ENCODE data around the gene RSPH6A. TPM values are rescaled to one million over a fixed set of nuclear protein-coding genes. Genes with fewer than 3 reads are reported as not detected.
A peak's percentile ranks its signal among the peaks of the same experiment; 100 is the strongest.

The RSPH6A gene
- total and polyA plus RNA-seq, 5 experiments from 2014 or later = 0.36 to 0.57 TPM; not detected in 3

GRCh38 chr19:45784096-45784495 lies 31.0 kb downstream of the RSPH6A start:
- H3K4me3 Mint-ChIP-seq = no peak overlapping the region
- H3K27me3 Mint-ChIP-seq = peaks cover 13 to 60% (median 26%) of the 10 kb centered on the region in 5 donors

DNA sequence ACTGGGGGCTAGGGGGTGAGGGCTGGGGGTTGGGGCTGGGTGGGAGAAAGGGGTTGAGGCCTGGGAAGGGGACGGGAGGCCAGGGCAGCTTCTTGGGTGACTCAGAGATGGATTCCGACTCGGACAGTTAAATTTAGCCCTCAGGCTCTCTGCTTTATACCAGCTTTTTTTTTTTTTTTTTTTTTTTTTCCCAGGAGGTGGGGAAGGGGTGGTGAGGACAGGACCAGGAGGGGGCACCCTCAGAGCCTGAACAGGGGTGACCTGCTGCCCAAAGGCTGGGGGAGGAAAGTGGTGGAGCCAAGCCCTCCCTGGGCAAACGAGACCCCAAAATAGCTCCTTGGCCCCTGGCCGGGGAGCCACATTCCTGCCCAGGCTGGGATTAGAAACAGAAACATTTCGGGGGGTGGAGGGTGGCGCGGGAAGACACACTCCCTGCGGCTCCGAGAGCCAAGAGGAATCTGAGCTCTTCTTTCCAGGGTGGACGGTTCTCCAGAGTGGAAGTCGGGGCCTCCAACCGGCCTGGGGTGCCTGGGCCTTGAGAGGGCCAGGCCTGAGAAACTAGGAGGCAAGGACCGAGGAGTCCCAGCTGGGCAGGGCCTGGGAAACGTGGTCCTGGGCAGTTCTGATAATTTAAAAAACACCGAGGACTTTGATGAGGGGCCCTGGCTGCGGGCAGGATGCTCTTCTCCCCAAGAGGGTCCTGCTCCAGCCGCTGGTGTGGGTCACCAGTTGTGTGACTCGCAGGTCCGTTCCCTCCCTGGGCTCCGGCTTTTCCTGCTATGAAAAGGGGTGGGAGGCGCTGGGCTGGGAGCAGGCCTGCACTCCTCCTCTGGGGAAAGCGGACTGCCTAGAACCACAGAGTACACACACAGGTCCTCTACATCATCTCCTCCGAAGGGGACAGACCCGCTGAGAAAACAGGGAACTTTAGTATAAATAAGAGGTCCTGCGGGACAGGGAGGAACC lies 32.0 kb downstream of the RSPH6A start:
- DNase-seq (no peak), ATAC-seq (no peak)
- Mint-ChIP-seq H3K27me3 (peaks cover 12 to 60% (median 32%) of the 10 kb centered on the region in 5 donors), H3K9me3 (no peaks in the 10 kb centered on the region), H3K27ac (no peak overlapping the region), H3K4me1 (peaks cover 13 to 33% (median 23%) of the 10 kb centered on the region in 4 donors), H3K36me3 (peaks cover 0 to 38% (median 22%) of the 10 kb centered on the region in 3 donors), H3K4me3 (no peak overlapping the region)
- POLR2A ChIA-PET = interaction anchor here (0.6 to 1.6 kb wide), 4 partner anchors 8 to 1825 kb away, joined by 3 to 6 read pairs (median 4); partner anchors contain the start of gene DMWD

More at GRCh38 chr19:45784096-45784495, 31.0 kb downstream of the RSPH6A start:
- Mint-ChIP-seq H3K27ac (no peak overlapping the region), H3K4me1 (peaks cover 11 to 30% (median 18%) of the 10 kb centered on the region in 4 donors), H3K9me3 (no peaks in the 10 kb centered on the region), H3K36me3 (peaks cover 4 to 40% (median 29%) of the 10 kb centered on the region in 3 donors)
- ATAC-seq (no peak), DNase-seq (no peak)
- POLR2A ChIA-PET = interaction anchor here (0.6 to 1.6 kb wide), 2 partner anchors 14 to 273 kb away, joined by 3 to 8 read pairs; partner anchors contain the start of gene SIX5

DNA sequence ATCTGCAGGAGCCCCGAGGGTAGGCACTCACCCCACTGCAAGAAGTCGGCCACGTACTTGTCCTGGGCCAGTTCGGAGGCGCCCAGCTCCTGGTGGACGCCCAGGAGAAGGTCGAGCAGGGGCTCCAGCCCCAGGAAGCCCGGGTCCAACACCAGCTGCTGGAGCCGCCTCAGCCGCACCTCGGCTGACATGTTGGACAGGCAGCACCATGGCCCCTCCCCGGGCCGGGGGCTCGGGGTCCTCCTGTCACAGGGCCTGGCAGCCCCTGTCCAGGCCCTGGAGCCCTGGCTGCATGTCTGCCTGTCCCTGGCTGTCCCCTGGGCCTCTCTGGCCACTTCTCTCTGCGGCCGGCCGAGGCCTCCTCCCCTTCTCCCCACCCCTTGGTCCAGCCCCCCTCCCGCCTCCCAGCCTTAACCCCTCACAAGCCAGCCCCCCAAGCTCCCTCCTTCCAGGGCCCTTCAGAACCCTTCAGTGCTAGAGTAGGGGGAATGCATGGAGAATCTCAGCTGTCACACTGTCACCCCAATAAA lies 32.9 kb downstream of the RSPH6A start, which contains the start of gene DMPK:
DMPK (minus strand) TSS at position 329 of the 530 bp plus-strand sequence; CDS start at position 191, 138 bp downstream.
- ATAC-seq (no peak), DNase-seq (no peak)
- POLR2A ChIA-PET = interaction anchor here (0.6 to 1.6 kb wide), 6 partner anchors 9 to 1826 kb away, joined by 3 to 6 read pairs (median 4); partner anchors contain the start of gene DMWD
- H3K4me3 Mint-ChIP-seq = no peak within 1 kb of the TSS
- peaks cover 0 to 38% (median 16%) of the 10 kb centered on the region in 3 donors for H3K36me3 Mint-ChIP-seq
- no peaks in the 10 kb centered on the region for H3K9me3 Mint-ChIP-seq
- peaks cover 11 to 27% (median 22%) of the 10 kb centered on the region in 4 donors for H3K4me1 Mint-ChIP-seq
- H3K27me3 Mint-ChIP-seq = peaks cover 10 to 56% (median 35%) of the 10 kb centered on the region in 5 donors
- H3K27ac Mint-ChIP-seq = no peak within 1 kb of the TSS

DNA sequence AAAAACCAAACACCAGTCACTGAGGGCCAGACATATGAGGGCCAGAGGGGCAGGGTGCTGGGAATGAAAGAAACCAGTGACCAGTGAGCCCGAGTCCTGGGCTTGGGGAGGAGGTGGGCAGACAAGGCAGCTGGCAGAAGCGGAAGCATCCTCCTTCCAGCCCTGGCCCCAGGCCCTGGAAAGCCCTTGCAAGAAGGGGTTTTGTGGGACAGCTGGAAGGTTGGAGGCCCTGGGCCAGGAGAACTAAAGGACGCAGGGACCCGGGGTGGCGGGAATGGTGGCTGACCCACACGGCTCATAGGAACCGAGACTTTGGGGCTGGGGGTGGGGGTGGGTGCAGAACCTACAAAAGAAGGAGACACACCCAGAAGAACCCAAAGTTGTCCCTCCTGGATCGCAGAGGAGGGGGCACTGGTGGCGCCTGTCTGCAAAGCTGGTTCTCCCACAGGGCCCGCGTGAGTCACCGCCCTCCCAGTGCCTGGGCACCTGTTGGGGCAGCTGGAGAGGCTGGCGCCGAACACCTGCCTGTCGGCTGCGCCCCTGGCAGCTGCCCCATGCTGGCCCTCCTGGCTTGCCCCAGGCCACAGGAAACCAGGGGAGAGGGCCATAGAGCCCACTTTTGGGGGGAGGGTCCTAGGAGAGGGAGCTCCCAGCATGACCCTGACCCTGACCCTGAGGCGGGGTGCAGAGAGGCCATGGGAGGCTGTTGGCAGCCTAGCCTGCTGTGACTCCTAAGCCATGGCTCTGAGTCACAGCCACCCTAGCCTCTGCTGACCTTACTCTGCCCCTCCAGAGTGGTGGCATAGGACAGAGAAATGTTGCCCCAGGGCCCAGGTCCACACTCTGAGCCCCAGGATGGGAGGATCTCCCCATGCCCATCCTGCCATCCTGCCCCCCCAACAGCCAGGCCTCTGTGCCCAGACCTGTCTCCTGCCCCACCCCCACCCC lies 33.6 kb downstream of the RSPH6A start:
- ATAC-seq (no peak), DNase-seq (no peak)
- no peak overlapping the region for H3K27ac Mint-ChIP-seq
- H3K36me3 Mint-ChIP-seq = peaks cover 0 to 40% (median 14%) of the 10 kb centered on the region in 3 donors
- no peaks in the 10 kb centered on the region for H3K9me3 Mint-ChIP-seq
- no peak overlapping the region for H3K4me3 Mint-ChIP-seq
- H3K4me1 Mint-ChIP-seq = peaks cover 11 to 27% (median 22%) of the 10 kb centered on the region in 4 donors
- peaks cover 11 to 63% (median 41%) of the 10 kb centered on the region in 5 donors for H3K27me3 Mint-ChIP-seq
- POLR2A ChIA-PET = interaction anchor here (0.6 to 1.6 kb wide), 4 partner anchors 9 to 91 kb away, joined by 3 to 4 read pairs (median 3); partner anchors contain the start of gene DMWD

GRCh38 chr19:45780448-45781213 lies 34.5 kb downstream of the RSPH6A start:
- no peaks in the 10 kb centered on the region for H3K9me3 Mint-ChIP-seq
- DNase-seq (no peak), ATAC-seq (no peak)
- POLR2A ChIA-PET = no interaction called here
- no peak overlapping the region for H3K27ac Mint-ChIP-seq
- H3K4me1 Mint-ChIP-seq = peaks cover 11 to 27% (median 22%) of the 10 kb centered on the region in 4 donors
- no peak overlapping the region for H3K4me3 Mint-ChIP-seq
- peaks cover 11 to 64% (median 41%) of the 10 kb centered on the region in 5 donors for H3K27me3 Mint-ChIP-seq
- H3K36me3 Mint-ChIP-seq = peaks cover 0 to 38% (median 10%) of the 10 kb centered on the region in 3 donors

- DNase-seq (no peak), ATAC-seq (peak in 1 of 2 donors; percentile 8)
- Mint-ChIP-seq H3K27me3 (peaks cover 11 to 64% (median 41%) of the 10 kb centered on the region in 5 donors), H3K9me3 (no peaks in the 10 kb centered on the region), H3K27ac (no peak overlapping the region), H3K36me3 (peaks cover 0 to 39% (median 7%) of the 10 kb centered on the region in 3 donors), H3K4me3 (peak overlapping the region in 2 of 10 donors; percentile 85 to 95), H3K4me1 (peaks cover 11 to 27% (median 20%) of the 10 kb centered on the region in 4 donors)
- POLR2A ChIA-PET = interaction anchor here (1.8 kb wide), 1 partner anchor 11 kb away, joined by 7 read pairs; no protein-coding TSS in a partner anchor
Measured at GRCh38 chr19:45780146-45780447, 35.0 kb downstream of the RSPH6A start.

GRCh38 chr19:45779231-45780145 lies 35.6 kb downstream of the RSPH6A start:
- peaks cover 11 to 62% (median 41%) of the 10 kb centered on the region in 5 donors for H3K27me3 Mint-ChIP-seq
- H3K4me1 Mint-ChIP-seq = peaks cover 11 to 27% (median 20%) of the 10 kb centered on the region in 4 donors
- DNase-seq (peak; percentile 49 to 81 (median 62)), ATAC-seq (peak; percentile 77 to 88)
- H3K27ac Mint-ChIP-seq = peak overlapping the region in 4 of 10 donors; percentile 0 to 60 (median 22)
- POLR2A ChIA-PET = interaction anchor here (1.1 to 1.8 kb wide), 2 partner anchors 10 to 12 kb away, joined by 7 to 13 read pairs; partner anchors contain the start of gene SIX5
- peak overlapping the region; percentile 63 to 95 (median 83) for H3K4me3 Mint-ChIP-seq
- no peaks in the 10 kb centered on the region for H3K9me3 Mint-ChIP-seq
- peaks cover 0 to 41% (median 7%) of the 10 kb centered on the region in 3 donors for H3K36me3 Mint-ChIP-seq

DNA sequence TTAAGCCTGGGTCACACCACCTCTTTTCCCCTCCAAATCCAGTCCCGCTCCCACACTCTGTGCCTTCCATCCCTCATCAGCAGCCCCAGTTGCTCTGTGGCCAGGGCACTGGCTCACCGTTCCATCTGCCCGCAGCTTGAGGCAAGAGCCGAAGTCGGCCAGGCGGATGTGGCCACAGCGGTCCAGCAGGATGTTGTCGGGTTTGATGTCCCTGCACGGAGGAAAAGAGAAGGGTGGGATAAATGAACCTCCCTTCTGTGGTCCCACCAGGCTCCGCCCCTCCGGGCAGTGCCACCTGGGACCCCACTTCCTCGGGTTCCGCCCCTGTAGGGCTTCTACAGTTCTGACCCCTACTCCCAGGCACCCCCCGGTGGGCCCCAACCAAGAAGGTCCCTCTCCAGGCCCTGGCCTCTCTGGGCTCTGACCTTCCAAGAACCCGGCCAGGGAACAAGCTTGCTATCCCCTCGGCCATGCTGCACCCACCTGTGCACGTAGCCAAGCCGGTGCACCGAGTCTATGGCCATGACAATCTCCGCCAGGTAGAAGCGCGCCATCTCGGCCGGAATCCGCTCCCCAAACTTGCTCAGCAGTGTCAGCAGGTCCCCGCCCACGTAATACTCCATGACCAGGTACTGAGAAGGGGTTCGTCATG lies 37.0 kb downstream of the RSPH6A start:
- ATAC-seq = no peak
- H3K27ac Mint-ChIP-seq = no peak overlapping the region
- POLR2A ChIA-PET = interaction anchor here (0.8 to 1.8 kb wide), 2 partner anchors 10 to 13 kb away, joined by 3 to 7 read pairs; no protein-coding TSS in a partner anchor
- H3K4me3 Mint-ChIP-seq = peak overlapping the region in 7 of 10 donors; percentile 28 to 95 (median 67)
- no peaks in the 10 kb centered on the region for H3K9me3 Mint-ChIP-seq
- H3K27me3 Mint-ChIP-seq = peaks cover 11 to 50% (median 34%) of the 10 kb centered on the region in 5 donors
- DNase-seq = no peak
- peaks cover 9 to 27% (median 22%) of the 10 kb centered on the region in 4 donors for H3K4me1 Mint-ChIP-seq
- peaks cover 0 to 33% (median 7%) of the 10 kb centered on the region in 3 donors for H3K36me3 Mint-ChIP-seq

DNA sequence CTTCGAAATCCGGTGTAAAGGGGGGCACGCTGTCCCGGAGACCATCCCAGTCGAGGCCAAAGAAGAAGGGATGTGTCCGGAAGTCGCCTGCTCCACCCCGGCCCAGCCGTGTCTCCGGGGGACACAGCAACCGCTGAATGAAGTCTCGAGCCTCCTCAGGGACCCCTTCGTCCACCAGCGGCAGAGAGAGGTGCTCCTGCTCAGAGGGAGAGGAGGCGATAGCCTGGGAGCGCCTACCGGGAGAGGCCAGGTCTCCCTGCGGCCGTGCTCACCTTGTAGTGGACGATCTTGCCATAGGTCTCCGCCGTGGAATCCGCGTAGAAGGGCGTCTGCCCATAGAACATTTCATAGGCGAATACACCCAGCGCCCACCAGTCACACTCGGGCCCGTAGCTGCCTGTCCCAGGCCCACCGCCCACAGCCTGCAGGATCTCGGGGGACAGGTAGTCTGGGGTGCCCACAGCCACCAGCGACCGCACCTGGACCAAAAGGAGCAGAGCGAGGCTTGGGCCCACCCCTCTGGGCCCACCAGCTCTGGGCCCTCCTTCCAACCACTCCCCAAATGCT lies 37.6 kb downstream of the RSPH6A start:
- Mint-ChIP-seq H3K9me3 (no peaks in the 10 kb centered on the region), H3K27ac (no peak overlapping the region), H3K36me3 (peaks cover 0 to 33% (median 7%) of the 10 kb centered on the region in 3 donors), H3K27me3 (peaks cover 11 to 50% (median 34%) of the 10 kb centered on the region in 5 donors), H3K4me3 (no peak overlapping the region), H3K4me1 (peaks cover 9 to 29% (median 22%) of the 10 kb centered on the region in 4 donors)
- POLR2A ChIA-PET = interaction anchor here (0.8 kb wide), 1 partner anchor 11 kb away, joined by 3 read pairs; no protein-coding TSS in a partner anchor
- no peak for ATAC-seq
- no peak for DNase-seq
